Keratinocyte (primary cell): ENCODE measurements around the gene KCNJ1.

Source experiments
- CTCF ChIP-seq, 3 experiments: IDR thresholded peaks in 1 of 3; conservative IDR thresholded peaks in 1 of 3; optimal IDR thresholded peaks in 1 of 3; 2 replicates in 2 of 3; 3 replicates in 1 of 3; pipeline versions ENCODE3 to v1.5.1; 2011; ENCODE audit warnings: low read length in 3 of 3, mild to moderate bottlenecking in 3 of 3, moderate library complexity in 2 of 3, control low read depth in 1 of 3, inconsistent platforms in 1 of 3; ENCODE audit not compliant: insufficient read depth in 2 of 3; ENCODE audit errors: extremely low read depth in 1 of 3
- EZH2 ChIP-seq: IDR thresholded peaks from one replicate; pipeline ENCODE4 v1.6.1; 2012; ENCODE audit warnings: inconsistent platforms, mild to moderate bottlenecking, low read length, moderate library complexity

GRCh38 chr11:128848815-128849455, 18.2 kb downstream of the KCNJ1 start:
- no peak for TF ChIP-seq EZH2
- TF ChIP-seq CTCF (optimal IDR thresholded peaks at IDR 0.05 in 1 of 3, IDR thresholded peaks at IDR 0.05 in 1 of 3, conservative IDR thresholded peaks at IDR 0.05 in 1 of 3; ENCODE audit: extremely low read depth in 1 of 3, insufficient read depth in 2 of 3, low read length in 3 of 3) = peak; percentile 68 to 75 (median 75)
